GM12874 (cell line): ENCODE results near the gene CD274.

ENCODE experiments used
- TF ChIP-seq, protein P1 (sequence below): IDR thresholded peaks from 2 replicates; pipeline ENCODE4 v1.5.1; 2011; ENCODE audit warnings: low read depth, mild to moderate bottlenecking, control low read depth, low read length, moderate library complexity; ENCODE audit not compliant: insufficient read depth

CD274 gene

DNA sequence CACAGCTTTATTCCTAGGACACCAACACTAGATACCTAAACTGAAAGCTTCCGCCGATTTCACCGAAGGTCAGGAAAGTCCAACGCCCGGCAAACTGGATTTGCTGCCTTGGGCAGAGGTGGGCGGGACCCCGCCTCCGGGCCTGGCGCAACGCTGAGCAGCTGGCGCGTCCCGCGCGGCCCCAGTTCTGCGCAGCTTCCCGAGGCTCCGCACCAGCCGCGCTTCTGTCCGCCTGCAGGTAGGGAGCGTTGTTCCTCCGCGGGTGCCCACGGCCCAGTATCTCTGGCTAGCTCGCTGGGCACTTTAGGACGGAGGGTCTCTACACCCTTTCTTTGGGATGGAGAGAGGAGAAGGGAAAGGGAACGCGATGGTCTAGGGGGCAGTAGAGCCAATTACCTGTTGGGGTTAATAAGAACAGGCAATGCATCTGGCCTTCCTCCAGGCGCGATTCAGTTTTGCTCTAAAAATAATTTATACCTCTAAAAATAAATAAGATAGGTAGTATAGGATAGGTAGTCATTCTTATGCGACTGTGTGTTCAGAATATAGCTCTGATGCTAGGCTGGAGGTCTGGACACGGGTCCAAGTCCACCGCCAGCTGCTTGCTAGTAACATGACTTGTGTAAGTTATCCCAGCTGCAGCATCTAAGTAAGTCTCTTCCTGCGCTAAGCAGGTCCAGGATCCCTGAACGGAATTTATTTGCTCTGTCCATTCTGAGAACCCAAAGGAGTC is at the start of gene CD274:
TSS of gene CD274 (plus strand) at position 184 of the 733 bp plus-strand sequence. CDS start 5,572 bp downstream, outside the sequence.
- TF ChIP-seq, protein P1, sequence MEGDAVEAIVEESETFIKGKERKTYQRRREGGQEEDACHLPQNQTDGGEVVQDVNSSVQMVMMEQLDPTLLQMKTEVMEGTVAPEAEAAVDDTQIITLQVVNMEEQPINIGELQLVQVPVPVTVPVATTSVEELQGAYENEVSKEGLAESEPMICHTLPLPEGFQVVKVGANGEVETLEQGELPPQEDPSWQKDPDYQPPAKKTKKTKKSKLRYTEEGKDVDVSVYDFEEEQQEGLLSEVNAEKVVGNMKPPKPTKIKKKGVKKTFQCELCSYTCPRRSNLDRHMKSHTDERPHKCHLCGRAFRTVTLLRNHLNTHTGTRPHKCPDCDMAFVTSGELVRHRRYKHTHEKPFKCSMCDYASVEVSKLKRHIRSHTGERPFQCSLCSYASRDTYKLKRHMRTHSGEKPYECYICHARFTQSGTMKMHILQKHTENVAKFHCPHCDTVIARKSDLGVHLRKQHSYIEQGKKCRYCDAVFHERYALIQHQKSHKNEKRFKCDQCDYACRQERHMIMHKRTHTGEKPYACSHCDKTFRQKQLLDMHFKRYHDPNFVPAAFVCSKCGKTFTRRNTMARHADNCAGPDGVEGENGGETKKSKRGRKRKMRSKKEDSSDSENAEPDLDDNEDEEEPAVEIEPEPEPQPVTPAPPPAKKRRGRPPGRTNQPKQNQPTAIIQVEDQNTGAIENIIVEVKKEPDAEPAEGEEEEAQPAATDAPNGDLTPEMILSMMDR = peak; percentile 76

GRCh38 chr9:5402217-5402616 is 48.1 kb upstream of the CD274 start:
- TF ChIP-seq, protein P1 = no peak

- TF ChIP-seq, protein P1 = no peak
Measured at GRCh38 chr9:5408596-5408995, 41.7 kb upstream of the CD274 start.

DNA sequence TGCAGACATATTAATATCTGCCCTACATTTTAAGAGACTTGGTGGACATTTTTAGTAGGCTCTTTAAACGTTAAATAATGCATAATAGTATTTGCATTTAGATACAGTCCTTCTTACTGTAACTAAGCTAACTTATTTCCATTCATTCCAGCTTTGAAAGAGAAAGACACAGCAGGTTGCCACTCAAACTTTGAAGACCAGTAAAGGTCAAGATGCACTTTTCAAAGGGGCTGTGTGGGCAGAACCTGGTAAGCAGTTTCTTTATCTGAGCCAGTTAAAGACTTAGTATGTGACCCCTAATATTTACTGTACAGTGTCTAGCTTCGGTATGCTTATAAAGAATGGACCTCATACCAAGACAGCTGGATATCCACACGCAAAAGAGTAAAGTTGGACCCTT is 33.4 kb upstream of the CD274 start:
- TF ChIP-seq, protein P1 = no peak

- TF ChIP-seq, protein P1 = no peak
Measured at GRCh38 chr9:5418481-5418880, 31.9 kb upstream of the CD274 start.

- TF ChIP-seq, protein P1 = no peak
Measured at GRCh38 chr9:5419987-5420386, 30.4 kb upstream of the CD274 start.

- TF ChIP-seq, protein P1 = no peak
Measured at GRCh38 chr9:5421163-5421562, 29.2 kb upstream of the CD274 start.
